EH (cell line): Measurements from ENCODE around the gene CEACAM1.
"Not testable (repeated sequence)": the region's sequence is repeated elsewhere in the genome, so short reads cannot be mapped to it uniquely, and the experiment has no call there.

Experiments used
- DNase-seq: peaks from one replicate; pipeline ENCODE4 v3.0.0-alpha.2; 2015; ENCODE audit warnings: low read depth

The CEACAM1 gene

GRCh38 chr19:42528354-42529247, at the start of gene CEACAM1:
CEACAM1 (minus strand) TSS chr19:42528481; CDS start chr19:42528374, 107 bp downstream.
- DNase-seq: peak; percentile 9

GRCh38 chr19:42577016-42577415, 48.7 kb upstream of the CEACAM1 start:
- no peak for DNase-seq

GRCh38 chr19:42576241-42576640, 48.0 kb upstream of the CEACAM1 start:
- no peak for DNase-seq

- DNase-seq: no peak
Observed at GRCh38 chr19:42573642-42574041, 45.4 kb upstream of the CEACAM1 start.

GRCh38 chr19:42571116-42571515, 42.8 kb upstream of the CEACAM1 start:
- DNase-seq: no peak

- no peak for DNase-seq
Observed at GRCh38 chr19:42569193-42569592, 40.9 kb upstream of the CEACAM1 start.

- DNase-seq: no peak
Observed at GRCh38 chr19:42568006-42568405, 39.7 kb upstream of the CEACAM1 start.

GRCh38 chr19:42567567-42567966, 39.3 kb upstream of the CEACAM1 start:
- DNase-seq: no peak

- DNase-seq: peak; percentile 48
Observed at GRCh38 chr19:42563352-42564210, 35.3 kb upstream of the CEACAM1 start.

GRCh38 chr19:42561512-42561911, 33.2 kb upstream of the CEACAM1 start:
- DNase-seq: no peak

GRCh38 chr19:42560731-42561130, 32.5 kb upstream of the CEACAM1 start:
- no peak for DNase-seq

GRCh38 chr19:42558450-42559150, 30.3 kb upstream of the CEACAM1 start:
- no peak for DNase-seq

GRCh38 chr19:42557386-42557871, 29.1 kb upstream of the CEACAM1 start:
- DNase-seq: not testable (repeated sequence)

GRCh38 chr19:42555801-42556200, 27.5 kb upstream of the CEACAM1 start:
- no peak for DNase-seq

- no peak for DNase-seq
Observed at GRCh38 chr19:42555317-42555716, 27.0 kb upstream of the CEACAM1 start.

- DNase-seq: no peak
Observed at GRCh38 chr19:42554046-42554575, 25.8 kb upstream of the CEACAM1 start.

- DNase-seq: peak; percentile 86
Observed at GRCh38 chr19:42553292-42554045, 25.2 kb upstream of the CEACAM1 start.

GRCh38 chr19:42552086-42553065, 24.1 kb upstream of the CEACAM1 start:
- DNase-seq: no peak

GRCh38 chr19:42550521-42550920, 22.2 kb upstream of the CEACAM1 start:
- not testable (repeated sequence) for DNase-seq

GRCh38 chr19:42549067-42549466, 20.8 kb upstream of the CEACAM1 start:
- not testable (repeated sequence) for DNase-seq
